ENCODE results near the gene CCDC27.
"Not testable (repeated sequence)": the region's sequence is repeated elsewhere in the genome, so short reads cannot be mapped to it uniquely, and the experiment has no call there.

CCDC27 gene

GRCh38 chr1:3796215-3797061 lies 44.2 kb downstream of the CCDC27 start, which contains the start of gene LRRC47:
TSS of gene LRRC47 (minus strand) at chr1:3796498. CDS start at chr1:3796476, 22 bp downstream.
- peak; percentile 90 for DNase-seq (ENCODE audit: low read depth)

GRCh38 chr1:3799976-3800685 lies 47.9 kb downstream of the CCDC27 start:
- no peak for DNase-seq (ENCODE audit: low read depth)

DNA sequence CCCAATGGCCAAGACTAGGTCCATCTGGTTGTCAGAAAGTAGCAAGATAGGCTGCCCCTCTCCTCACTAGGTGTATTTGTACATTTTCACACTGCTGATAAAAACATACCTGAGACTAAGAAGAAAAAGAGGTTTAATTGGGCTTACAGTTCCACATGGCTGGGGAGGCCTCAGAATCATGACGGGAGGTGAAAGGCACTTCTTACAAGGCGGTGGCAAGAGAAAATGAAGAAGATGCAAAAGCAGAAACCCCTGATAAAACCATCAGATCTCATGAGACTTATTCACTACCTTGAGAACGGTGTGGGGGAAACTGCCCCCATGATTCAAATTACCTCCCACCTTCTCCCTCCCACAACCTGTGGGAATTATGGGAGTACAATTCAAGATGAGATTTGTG lies 48.5 kb downstream of the CCDC27 start:
- DNase-seq (ENCODE audit: low read depth) = not testable (repeated sequence)

DNA sequence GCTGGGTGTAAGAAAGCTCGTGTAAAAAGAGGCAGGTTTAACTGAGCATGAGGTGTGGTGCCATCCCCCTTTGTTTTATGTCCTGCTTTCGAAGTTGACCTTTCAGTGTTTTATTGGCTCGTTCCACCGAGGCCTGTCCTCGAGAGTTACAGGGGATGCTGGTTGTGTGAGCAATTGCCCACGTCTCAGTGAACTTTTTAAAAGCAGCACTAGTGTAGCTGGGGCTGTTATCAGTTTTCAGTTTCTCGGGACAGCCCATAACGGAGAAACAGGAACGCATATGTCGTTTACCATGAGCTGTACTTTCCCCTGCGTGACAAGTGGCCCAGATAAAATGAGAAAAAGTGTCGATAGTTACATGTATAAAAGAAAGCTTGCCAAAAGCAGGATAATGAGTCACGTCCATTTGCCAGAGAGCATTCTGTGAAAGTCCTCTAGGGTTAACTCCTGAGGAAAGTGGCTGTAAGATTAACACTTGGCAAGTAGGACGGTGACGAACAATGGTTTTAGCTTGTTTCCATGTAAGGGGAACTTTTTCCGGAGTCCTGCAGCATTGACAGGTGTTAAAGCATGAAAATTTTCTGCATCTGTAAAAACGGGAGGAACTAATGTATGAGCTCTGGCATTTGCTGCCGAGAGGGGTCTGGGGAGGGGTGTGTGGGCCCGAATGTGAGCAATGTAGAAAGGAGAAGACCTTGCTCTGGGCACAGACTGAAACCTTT lies 51.8 kb downstream of the CCDC27 start:
- DNase-seq (ENCODE audit: low read depth) = no peak

DNA sequence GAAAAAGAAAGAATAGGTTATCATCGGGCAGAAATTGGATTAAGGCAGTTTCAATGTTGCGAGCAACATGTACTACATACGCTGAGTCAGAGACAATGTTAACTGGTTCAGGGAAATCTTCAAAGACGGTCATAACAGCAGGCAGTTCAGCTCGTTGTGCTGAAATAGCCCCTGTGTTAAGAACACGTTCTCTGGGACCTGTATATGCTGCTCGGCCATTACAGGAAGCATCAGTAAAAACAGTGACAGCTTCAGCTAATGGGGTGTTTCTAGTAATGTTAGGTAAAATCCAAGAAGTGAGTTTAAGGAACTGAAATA lies 52.3 kb downstream of the CCDC27 start:
- not testable (repeated sequence) for DNase-seq (ENCODE audit: low read depth)

GRCh38 chr1:3805038-3805437 lies 52.8 kb downstream of the CCDC27 start:
- DNase-seq (ENCODE audit: low read depth) = no peak

GRCh38 chr1:3807769-3808168 lies 55.5 kb downstream of the CCDC27 start:
- DNase-seq (ENCODE audit: low read depth) = no peak

DNA sequence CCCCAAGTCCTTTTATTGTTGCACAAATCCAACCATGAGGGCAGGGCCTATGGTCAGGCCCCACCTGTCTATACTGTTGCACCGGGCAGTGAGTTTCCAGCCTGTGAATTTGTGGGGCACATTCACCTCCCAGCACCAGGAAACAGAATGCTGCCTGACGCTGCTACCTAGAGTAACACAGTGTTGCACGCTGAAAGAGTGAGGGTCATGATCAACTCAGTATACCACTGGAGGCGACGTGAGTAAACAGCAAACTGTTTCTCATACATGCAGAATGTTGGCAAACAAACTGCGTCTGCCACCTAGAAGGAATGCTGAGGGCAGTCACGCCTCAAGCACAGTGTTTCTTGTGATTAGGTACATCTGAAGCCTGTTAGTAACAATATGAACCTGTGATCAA lies 57.4 kb downstream of the CCDC27 start:
- no peak for DNase-seq (ENCODE audit: low read depth)

DNA sequence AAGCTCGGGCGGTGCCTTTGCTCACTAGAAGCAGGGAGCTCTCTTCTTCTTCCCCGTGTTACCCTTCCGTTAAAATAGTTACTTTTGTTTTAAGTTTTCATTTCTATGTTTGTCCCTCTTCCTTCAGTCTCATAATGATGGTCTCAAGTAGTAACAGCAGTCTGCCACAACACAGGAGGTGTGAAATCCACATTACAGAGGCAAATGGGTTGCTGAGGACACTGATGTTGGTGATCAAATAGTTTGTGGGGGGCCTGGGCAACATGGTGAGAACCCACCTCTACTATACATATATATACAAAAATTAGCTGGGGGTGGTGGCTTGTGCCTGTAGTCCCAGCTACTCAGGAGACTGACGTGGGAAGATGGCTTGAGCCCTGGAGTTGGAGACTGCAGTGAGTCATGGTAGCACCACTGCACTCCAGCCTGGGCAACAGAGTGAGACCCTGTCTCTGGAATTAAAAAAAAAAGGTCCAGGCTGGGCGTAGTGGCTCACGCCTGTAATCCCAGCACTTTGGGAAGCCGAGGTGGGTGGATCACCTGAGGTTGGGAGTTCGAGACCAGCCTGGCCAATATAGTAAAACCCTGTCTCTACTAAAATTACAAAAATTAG lies 58.0 kb downstream of the CCDC27 start:
- not testable (repeated sequence) for DNase-seq (ENCODE audit: low read depth)

DNA sequence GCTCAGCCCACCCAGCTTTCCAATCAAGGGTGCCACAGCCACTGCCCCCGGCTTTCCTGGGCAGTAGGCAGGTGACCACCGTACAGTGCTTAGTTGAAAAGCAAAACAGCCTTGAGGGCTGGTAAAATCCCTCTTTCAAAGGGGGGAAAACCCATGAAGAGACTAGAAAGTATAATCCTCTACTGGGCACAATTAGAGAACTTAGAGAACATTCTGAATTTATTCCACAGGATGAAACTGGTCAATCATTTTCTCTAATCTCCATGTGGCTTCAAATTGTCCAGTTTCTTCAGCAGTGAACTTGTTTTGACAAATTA lies 59.3 kb downstream of the CCDC27 start:
- no peak for DNase-seq (ENCODE audit: low read depth)

- no peak for DNase-seq (ENCODE audit: low read depth)
These were observed 61.8 kb downstream of the CCDC27 start for GRCh38 chr1:3814065-3814464.

DNA sequence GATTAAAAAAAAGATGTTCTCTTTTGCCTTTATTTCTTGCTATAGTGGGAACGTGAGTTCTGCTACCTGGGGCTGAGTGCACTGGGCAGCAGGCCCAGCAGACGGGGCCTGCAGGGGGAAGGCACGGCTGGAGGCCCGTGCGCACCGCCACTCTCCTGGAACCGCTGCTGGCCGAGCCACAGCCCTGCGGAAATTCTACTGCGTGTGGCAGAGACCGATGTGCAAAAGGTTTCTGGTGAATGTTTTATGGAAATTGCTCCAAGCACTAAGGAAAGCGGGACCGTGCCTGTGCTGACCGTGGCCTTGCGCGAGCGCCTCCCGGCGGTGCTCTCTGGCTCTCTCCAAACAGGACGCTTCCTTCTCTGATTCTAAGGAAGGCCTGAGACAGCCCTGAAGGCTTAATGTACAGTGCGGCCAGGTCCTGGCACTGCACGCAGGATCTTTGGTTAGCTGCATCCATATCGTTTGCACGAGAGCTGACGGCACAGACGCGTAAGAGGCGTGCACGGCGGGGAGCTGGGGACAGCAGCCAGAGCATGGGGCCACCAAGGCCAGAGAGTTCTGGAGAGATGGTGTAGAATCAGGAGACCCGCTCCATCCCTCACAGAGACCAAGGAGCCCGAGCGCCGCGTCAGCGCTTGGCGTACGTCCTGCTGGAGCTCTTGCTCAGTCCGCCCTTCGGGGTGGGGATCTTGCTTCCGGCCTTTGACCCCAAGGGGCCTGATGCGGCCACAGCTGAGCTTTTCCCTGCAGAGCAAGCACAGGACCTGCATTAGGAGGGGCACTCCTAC lies 62.7 kb downstream of the CCDC27 start:
- DNase-seq (ENCODE audit: low read depth) = no peak

- DNase-seq (ENCODE audit: low read depth) = no peak
These were observed 64.3 kb downstream of the CCDC27 start for GRCh38 chr1:3816331-3817137.

DNA sequence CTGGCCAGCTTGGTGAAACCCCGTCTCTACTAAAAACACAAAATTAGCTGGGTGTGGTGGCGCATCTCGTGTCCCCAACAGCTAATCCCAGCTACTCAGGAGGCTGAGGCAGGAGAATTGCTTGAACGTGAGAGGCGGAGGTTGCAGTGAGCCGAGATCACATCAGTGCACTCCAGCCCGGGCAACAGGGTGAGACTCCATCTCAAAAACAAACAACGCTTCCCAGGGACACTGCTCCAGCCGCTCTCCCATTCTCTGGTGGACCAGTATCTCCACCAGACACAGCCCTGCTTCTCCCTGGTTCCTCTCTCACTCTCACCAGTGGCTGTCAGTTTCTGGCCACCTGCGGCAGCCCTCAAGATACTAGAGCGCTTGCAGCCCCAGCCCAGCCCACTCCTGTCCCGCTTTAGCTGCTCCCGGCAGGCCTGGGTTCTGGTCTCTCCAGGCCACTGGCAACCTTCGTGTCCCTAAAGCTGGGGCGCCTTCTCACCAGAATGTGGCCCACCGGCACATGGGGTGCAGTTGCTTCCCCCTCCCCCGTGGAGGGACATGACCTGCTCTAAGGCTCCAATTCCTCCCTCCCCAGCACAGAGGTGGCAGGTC lies 65.0 kb downstream of the CCDC27 start:
- DNase-seq (ENCODE audit: low read depth) = no peak

- DNase-seq (ENCODE audit: low read depth) = no peak
These were observed 65.8 kb downstream of the CCDC27 start for GRCh38 chr1:3817821-3818597.

- no peak for DNase-seq (ENCODE audit: low read depth)
These were observed 67.5 kb downstream of the CCDC27 start for GRCh38 chr1:3819771-3820200.

GRCh38 chr1:3820316-3820715 lies 68.1 kb downstream of the CCDC27 start:
- no peak for DNase-seq (ENCODE audit: low read depth)

DNA sequence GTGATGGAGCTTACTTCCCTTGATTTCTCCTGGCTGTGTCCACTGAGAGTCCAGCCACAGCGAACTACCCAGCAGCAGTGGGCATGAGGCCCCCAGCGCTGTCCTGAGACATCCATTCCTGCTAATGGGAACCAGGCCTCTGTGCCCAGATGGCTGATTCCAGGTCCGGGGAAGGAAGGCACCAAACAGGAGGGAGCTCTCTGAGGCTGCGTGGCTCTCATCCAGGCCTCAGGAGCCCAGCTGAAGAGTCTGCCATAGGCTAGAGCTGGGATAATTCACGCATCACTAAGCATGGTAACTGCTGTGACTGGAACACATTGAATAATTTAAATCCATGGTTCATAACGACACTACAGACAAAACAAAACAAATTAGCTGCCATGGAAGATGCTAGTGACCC lies 68.8 kb downstream of the CCDC27 start:
- no peak for DNase-seq (ENCODE audit: low read depth)

Measured in stimulated activated CD8-positive, alpha-beta memory T cell treated with anti-CD3 and anti-CD28 coated beads, Interleukin-7, amount 100 ng/mL, for 24 hours (primary cell).